CD4-positive, alpha-beta T cell (primary cell): Measurements from ENCODE around the gene HOXB7. TPM values are rescaled to one million over a fixed set of nuclear protein-coding genes. Genes with fewer than 3 reads are reported as not detected.

Source experiments
- ATAC-seq: fragments of 200-7000 bp; cut with Tn5 transposase; one replicate; pipeline ENCODE4 v1.10.0; 2022; ENCODE audit warnings: mild to moderate bottlenecking; ENCODE audit not compliant: poor library complexity
- CTCF ChIA-PET: fragments of 350-600 bp; sonication (Branson Sonifier 250); formaldehyde crosslinking; loops from one replicate; lab custom pipeline; 2021; ENCODE audit warnings: antibody characterized with exemption, inconsistent platforms; lab: Charles Lee
- POLR2A ChIA-PET: fragments of 350-600 bp; sonication (Branson Sonifier 250); formaldehyde crosslinking; loops from one replicate; lab custom pipeline; 2021; ENCODE audit warnings: antibody characterized with exemption, inconsistent platforms; lab: Charles Lee
- DNase-seq, 14 experiments: peaks; one replicate each; pipeline ENCODE4 v3.0.0-alpha.2; 2013 to 2020; ENCODE audit warnings: mixed read lengths in 2 of 14
- H3K27ac ChIP-seq, 2 donors: one replicate each; pipeline versions ENCODE4 v1.5.1 to v1.7.0; 2013; ENCODE audit warnings: low read length in 2 of 2, low read depth in 1 of 2, mild to moderate bottlenecking in 1 of 2
- H3K27me3 ChIP-seq, 2 experiments: 1 replicate in 1 of 2; 2 replicates in 1 of 2; pipeline versions ENCODE4 v1.6.1 to v1.7.0; 2013; ENCODE audit warnings: low read length in 2 of 2, control low read depth in 1 of 2, mild to moderate bottlenecking in 1 of 2, moderate library complexity in 1 of 2; ENCODE audit not compliant: insufficient read depth in 2 of 2, control insufficient read depth in 1 of 2
- H3K36me3 ChIP-seq: one replicate; pipeline ENCODE4 v1.6.1; 2013; ENCODE audit warnings: low read length, control low read depth; ENCODE audit not compliant: insufficient read depth
- H3K4me1 ChIP-seq: one replicate; pipeline ENCODE4 v1.6.1; 2013; ENCODE audit warnings: low read length, control low read depth; ENCODE audit not compliant: insufficient read depth
- H3K4me3 ChIP-seq: one replicate; pipeline ENCODE4 v1.5.1; 2013; ENCODE audit warnings: mild to moderate bottlenecking, low read length, moderate library complexity
- H3K9me3 ChIP-seq, 2 experiments: 1 replicate in 1 of 2; 2 replicates in 1 of 2; pipeline versions ENCODE4 v1.6.1 to v1.7.0; 2013; ENCODE audit warnings: low read length in 2 of 2, mild to moderate bottlenecking in 2 of 2, control low read depth in 1 of 2, moderate library complexity in 1 of 2; ENCODE audit not compliant: control insufficient read depth in 1 of 2, insufficient read depth in 1 of 2
- H3K27ac Mint-ChIP-seq: one replicate; pipeline ENCODE4 v1.8.0; 2020; ENCODE audit warnings: mixed read lengths
- H3K27me3 Mint-ChIP-seq: one replicate; pipeline ENCODE4 v1.8.0; 2021; ENCODE audit warnings: mixed read lengths
- H3K36me3 Mint-ChIP-seq: one replicate; pipeline ENCODE4 v1.8.0; 2021; ENCODE audit warnings: low read depth, mixed read lengths
- H3K4me1 Mint-ChIP-seq: one replicate; pipeline ENCODE4 v1.8.0; 2021; ENCODE audit warnings: low read depth, mixed read lengths
- H3K4me3 Mint-ChIP-seq: one replicate; pipeline ENCODE4 v1.8.0; 2020; ENCODE audit warnings: mild to moderate bottlenecking, mixed read lengths
- H3K9me3 Mint-ChIP-seq: one replicate; pipeline ENCODE4 v1.8.0; 2020; ENCODE audit warnings: mixed read lengths
- intact Hi-C, 2 experiments: fragments of 100-400 bp; cut with DNase I in 1 of 2; cut with micrococcal nuclease in 1 of 2; formaldehyde crosslinking; loops; one replicate each; pipeline versions ENCODE4 v1.15.1 to v1.9.0; 2023 to 2025; cut with DNase I, micrococcal nuclease
- total RNA-seq, 174 experiments: library from RNA in 2 of 174; stranded (reverse) in 2 of 174; gene quantifications; one replicate each; pipeline ENCODE4 v1.2.3 and lab custom pipeline; 2021 to 2026
- TF ChIP-seq, protein P1 (sequence below): fragments of 200-600 bp; IDR thresholded peaks from one replicate; pipeline ENCODE4 v1.8.0; 2022; ENCODE audit warnings: antibody characterized with exemption, mild to moderate bottlenecking

HOXB7 gene
- total RNA-seq, 2 experiments from 2014 or later = not detected

- Histone ChIP-seq H3K4me1 (peaks cover 39% of the 10 kb centered on the region), H3K27ac (no peak overlapping the region), H3K27me3 (peaks cover 93 to 98% of the 10 kb centered on the region in 2 experiments), H3K36me3 (no peaks in the 10 kb centered on the region), H3K4me3 (no peak overlapping the region), H3K9me3 (peaks cover 0 to 14% of the 10 kb centered on the region in 2 experiments)
- H3K4me3 Mint-ChIP-seq = no peak overlapping the region
- intact Hi-C loops = no loop called here
- ChIA-PET POLR2A (interaction anchor here (1.3 kb wide), 1 partner anchor 8 kb away, joined by 3 read pairs; no protein-coding TSS in a partner anchor), CTCF (interaction anchor here (1.0 kb wide), 1 partner anchor 131 kb away, joined by 3 read pairs; no protein-coding TSS in a partner anchor)
- peaks cover 99% of the 10 kb centered on the region for H3K27me3 Mint-ChIP-seq
- H3K9me3 Mint-ChIP-seq = no peaks in the 10 kb centered on the region
- H3K27ac Mint-ChIP-seq = no peak overlapping the region
- TF ChIP-seq, protein P1, sequence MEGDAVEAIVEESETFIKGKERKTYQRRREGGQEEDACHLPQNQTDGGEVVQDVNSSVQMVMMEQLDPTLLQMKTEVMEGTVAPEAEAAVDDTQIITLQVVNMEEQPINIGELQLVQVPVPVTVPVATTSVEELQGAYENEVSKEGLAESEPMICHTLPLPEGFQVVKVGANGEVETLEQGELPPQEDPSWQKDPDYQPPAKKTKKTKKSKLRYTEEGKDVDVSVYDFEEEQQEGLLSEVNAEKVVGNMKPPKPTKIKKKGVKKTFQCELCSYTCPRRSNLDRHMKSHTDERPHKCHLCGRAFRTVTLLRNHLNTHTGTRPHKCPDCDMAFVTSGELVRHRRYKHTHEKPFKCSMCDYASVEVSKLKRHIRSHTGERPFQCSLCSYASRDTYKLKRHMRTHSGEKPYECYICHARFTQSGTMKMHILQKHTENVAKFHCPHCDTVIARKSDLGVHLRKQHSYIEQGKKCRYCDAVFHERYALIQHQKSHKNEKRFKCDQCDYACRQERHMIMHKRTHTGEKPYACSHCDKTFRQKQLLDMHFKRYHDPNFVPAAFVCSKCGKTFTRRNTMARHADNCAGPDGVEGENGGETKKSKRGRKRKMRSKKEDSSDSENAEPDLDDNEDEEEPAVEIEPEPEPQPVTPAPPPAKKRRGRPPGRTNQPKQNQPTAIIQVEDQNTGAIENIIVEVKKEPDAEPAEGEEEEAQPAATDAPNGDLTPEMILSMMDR = no peak
- no peak for DNase-seq
- H3K4me1 Mint-ChIP-seq = peaks cover 23% of the 10 kb centered on the region
- H3K36me3 Mint-ChIP-seq = no peaks in the 10 kb centered on the region
- ATAC-seq = no peak
Measured at GRCh38 chr17:48623583-48623982, 12.8 kb upstream of the HOXB7 start.

DNA sequence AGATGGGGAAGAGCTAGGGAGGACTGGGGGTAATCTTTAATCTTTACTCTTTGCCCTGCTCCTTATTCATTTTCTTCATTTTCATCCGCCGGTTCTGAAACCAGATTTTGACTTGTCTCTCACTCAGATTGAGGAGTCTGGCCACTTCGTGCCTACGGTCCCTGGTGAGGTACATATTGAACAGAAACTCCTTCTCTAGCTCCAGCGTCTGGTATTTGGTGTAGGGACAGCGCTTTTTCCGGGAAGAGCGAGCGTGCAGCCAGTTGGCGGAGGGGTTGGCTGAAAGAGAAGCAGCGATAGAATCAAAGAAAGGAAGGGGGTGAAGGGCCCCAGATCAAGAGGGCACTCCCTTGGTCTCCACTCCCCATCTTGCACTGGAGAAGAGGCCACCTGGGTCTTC is 12.0 kb upstream of the HOXB7 start:
- Mint-ChIP-seq H3K4me1 (peaks cover 28% of the 10 kb centered on the region), H3K27me3 (peaks cover 99% of the 10 kb centered on the region), H3K36me3 (no peaks in the 10 kb centered on the region), H3K9me3 (no peaks in the 10 kb centered on the region), H3K27ac (no peak overlapping the region), H3K4me3 (peak overlapping the region; percentile 52)
- Histone ChIP-seq H3K4me3 (no peak overlapping the region), H3K27ac (no peak overlapping the region), H3K36me3 (no peaks in the 10 kb centered on the region), H3K4me1 (peaks cover 46% of the 10 kb centered on the region), H3K9me3 (peaks cover 0 to 14% of the 10 kb centered on the region in 2 experiments), H3K27me3 (peaks cover 92 to 98% of the 10 kb centered on the region in 2 experiments)
- ChIA-PET CTCF (no interaction called here), POLR2A (interaction anchor here (1.3 kb wide), 1 partner anchor 9 kb away, joined by 3 read pairs; no protein-coding TSS in a partner anchor)
- ATAC-seq (no peak), DNase-seq (no peak)
- TF ChIP-seq, protein P1 = no peak
- intact Hi-C loops = no loop called here

DNA sequence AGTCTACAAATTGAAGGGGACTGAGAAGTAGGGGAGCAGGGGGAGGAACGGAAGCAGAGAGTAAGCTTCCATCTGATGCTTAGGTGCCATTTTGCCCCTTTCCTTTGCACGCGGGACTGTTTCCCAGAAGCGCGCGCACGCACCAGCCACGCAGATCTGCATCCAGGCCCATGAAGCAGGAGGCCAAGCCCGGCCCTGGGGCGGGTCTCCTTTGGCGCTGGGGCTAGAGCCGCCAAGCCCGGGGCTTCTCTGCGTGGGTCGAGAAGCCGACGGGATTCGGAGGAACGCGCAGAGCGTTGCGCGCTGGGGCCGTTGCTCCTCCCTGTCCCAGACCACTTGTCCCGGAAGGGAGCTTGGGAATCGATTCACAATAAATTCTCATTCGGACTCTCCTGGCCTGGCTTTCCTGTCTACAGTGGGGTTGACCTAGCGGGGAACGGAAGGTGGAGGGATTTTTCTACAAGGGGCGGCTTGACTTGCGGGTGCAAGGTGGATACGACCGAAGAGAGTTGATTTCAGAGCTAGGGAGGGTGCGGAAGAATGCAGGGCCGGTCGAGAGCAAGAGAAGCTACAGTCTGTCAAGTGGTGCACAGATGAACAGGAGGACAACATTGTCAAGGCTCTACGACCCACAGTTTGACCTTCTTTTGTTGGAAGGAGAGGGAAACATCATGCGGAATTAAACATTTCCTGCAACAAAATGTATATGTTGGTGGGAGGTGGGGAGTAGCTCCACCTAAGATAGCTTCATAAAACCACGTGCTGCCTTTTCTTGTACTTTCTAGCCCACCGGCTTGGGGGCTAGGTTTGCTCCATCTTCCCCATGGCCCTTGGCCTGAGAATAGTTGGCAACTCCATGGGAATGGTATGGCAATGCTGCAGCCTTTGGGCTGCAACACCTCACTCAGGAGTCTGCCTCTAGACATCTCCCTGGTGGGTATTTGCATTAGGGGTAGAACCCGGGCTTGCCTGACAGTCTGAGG is 10.9 kb upstream of the HOXB7 start:
- intact Hi-C loops = no loop called here
- H3K4me1 Mint-ChIP-seq = peaks cover 34% of the 10 kb centered on the region
- POLR2A ChIA-PET = no interaction called here
- CTCF ChIA-PET = interaction anchor here (2.5 kb wide), 1 partner anchor 14 kb away, joined by 13 read pairs; no protein-coding TSS in a partner anchor
- no peak for DNase-seq
- Histone ChIP-seq H3K27ac (no peak overlapping the region), H3K9me3 (peaks cover 0 to 18% of the 10 kb centered on the region in 2 experiments), H3K4me3 (no peak overlapping the region), H3K36me3 (no peaks in the 10 kb centered on the region), H3K4me1 (peaks cover 42% of the 10 kb centered on the region), H3K27me3 (peaks cover 92 to 98% of the 10 kb centered on the region in 2 experiments)
- H3K27ac Mint-ChIP-seq = no peak overlapping the region
- H3K4me3 Mint-ChIP-seq = no peak overlapping the region
- TF ChIP-seq, protein P1 = no peak
- H3K27me3 Mint-ChIP-seq = peaks cover 99% of the 10 kb centered on the region
- no peaks in the 10 kb centered on the region for H3K36me3 Mint-ChIP-seq
- no peak for ATAC-seq
- no peaks in the 10 kb centered on the region for H3K9me3 Mint-ChIP-seq
